SKM-1 (cell line): ENCODE measurements around the gene PTPRK.
"Not testable (repeated sequence)": the region's sequence is repeated elsewhere in the genome, so short reads cannot be mapped to it uniquely, and the experiment has no call there.

Experiments
- DNase-seq: peaks from one replicate; lab custom pipeline; 2025; ENCODE audit not compliant: unreplicated experiment; lab: John Stamatoyannopoulos, UW

The PTPRK gene

GRCh38 chr6:128491610-128492206 is 28.7 kb downstream of the PTPRK start:
- no peak for DNase-seq

- no peak for DNase-seq
Measured at GRCh38 chr6:128491100-128491581, 29.3 kb downstream of the PTPRK start.

GRCh38 chr6:128487746-128488145 is 32.7 kb downstream of the PTPRK start:
- no peak for DNase-seq

- no peak for DNase-seq
Measured at GRCh38 chr6:128487055-128487454, 33.3 kb downstream of the PTPRK start.

GRCh38 chr6:128486580-128486979 is 33.8 kb downstream of the PTPRK start:
- DNase-seq, result not testable (repeated sequence)

GRCh38 chr6:128483472-128484135 is 36.8 kb downstream of the PTPRK start:
- no peak for DNase-seq

- DNase-seq, result no peak
Measured at GRCh38 chr6:128482642-128483041, 37.8 kb downstream of the PTPRK start.

GRCh38 chr6:128479991-128480390 is 40.4 kb downstream of the PTPRK start:
- no peak for DNase-seq

- DNase-seq, result no peak
Measured at GRCh38 chr6:128479048-128479666, 41.2 kb downstream of the PTPRK start.

- DNase-seq, result no peak
Measured at GRCh38 chr6:128478230-128479047, 42.0 kb downstream of the PTPRK start.

GRCh38 chr6:128474933-128475332 is 45.5 kb downstream of the PTPRK start:
- no peak for DNase-seq

GRCh38 chr6:128474481-128474880 is 45.9 kb downstream of the PTPRK start:
- DNase-seq, result no peak

GRCh38 chr6:128471907-128472306 is 48.5 kb downstream of the PTPRK start:
- no peak for DNase-seq

- DNase-seq, result no peak
Measured at GRCh38 chr6:128465368-128466343, 54.7 kb downstream of the PTPRK start.

- no peak for DNase-seq
Measured at GRCh38 chr6:128464790-128465189, 55.6 kb downstream of the PTPRK start.

- DNase-seq, result no peak
Measured at GRCh38 chr6:128463942-128464341, 56.5 kb downstream of the PTPRK start.

- DNase-seq, result no peak
Measured at GRCh38 chr6:128461501-128461900, 58.9 kb downstream of the PTPRK start.

GRCh38 chr6:128456510-128457230 is 63.7 kb downstream of the PTPRK start:
- no peak for DNase-seq

- no peak for DNase-seq
Measured at GRCh38 chr6:128455959-128456358, 64.4 kb downstream of the PTPRK start.

- no peak for DNase-seq
Measured at GRCh38 chr6:128452713-128453112, 67.7 kb downstream of the PTPRK start.
